HG03139 (cell line): ENCODE results near the gene COL4A6.

Experiments used
- ATAC-seq: cut with Tn5 transposase; IDR thresholded peaks from one replicate; pipeline ENCODE4 v1.9.1; 2021; ENCODE audit not compliant: unreplicated experiment

COL4A6 gene

DNA sequence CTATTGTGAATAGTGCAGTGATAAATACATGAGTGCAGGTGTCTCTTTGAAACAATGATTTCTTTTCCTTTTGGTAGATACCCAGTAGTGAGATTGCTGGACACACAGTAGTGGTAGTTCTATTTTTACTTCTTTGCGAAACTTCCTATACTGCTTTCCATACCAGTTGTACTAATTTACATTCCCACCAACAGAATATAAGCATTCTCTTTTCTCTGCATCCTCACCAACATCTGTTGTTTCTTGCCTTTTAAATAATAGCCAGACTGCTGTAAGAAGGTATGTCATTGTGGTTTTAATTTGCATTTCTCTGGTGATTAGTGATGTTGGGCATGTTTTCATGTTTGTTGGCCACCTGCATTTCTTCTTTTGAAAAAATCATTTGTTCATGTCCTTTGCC lies 105.9 kb downstream of the COL4A6 start:
- ATAC-seq: no peak

DNA sequence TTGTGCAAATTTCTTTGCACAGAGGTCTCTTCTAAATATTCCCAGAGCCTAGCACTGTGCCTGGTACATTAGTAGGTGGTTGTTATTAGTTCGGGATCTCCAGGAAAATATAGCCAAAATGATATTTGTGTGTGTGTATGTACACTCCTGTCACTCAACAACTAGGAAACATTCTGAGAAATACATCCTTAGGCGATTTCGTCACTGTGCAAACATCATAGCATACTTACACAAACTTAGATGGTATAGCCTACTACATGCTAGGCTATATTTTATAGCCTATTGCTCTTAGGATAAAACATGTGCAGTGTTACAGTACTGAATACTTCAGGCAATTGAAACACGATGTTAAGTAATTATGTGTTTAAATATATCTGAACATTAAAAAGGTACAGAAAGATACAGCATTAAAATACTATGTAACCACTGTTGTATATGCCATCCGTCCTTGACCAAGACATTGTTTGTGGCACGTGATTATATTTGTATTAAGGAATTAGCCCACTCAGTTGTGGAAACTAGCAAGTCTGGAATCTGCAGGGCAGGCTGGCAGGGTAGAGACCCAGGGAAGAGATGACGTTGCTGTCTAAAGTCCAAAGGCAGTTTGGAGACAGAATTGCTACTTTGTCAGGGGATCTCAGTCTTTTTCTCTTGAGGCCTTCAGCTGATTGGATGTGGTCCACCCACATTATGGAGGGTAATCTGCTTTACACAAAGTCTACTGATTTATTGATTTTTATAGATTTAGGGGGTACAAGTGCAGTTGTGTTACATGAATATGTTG lies 106.9 kb downstream of the COL4A6 start:
- no peak for ATAC-seq

- no peak for ATAC-seq
Observed at GRCh38 chrX:108323751-108324150, 114.5 kb downstream of the COL4A6 start.

GRCh38 chrX:108322234-108322633 lies 116.0 kb downstream of the COL4A6 start:
- no peak for ATAC-seq

GRCh38 chrX:108316456-108316855 lies 121.8 kb downstream of the COL4A6 start:
- no peak for ATAC-seq

- ATAC-seq: no peak
Observed at GRCh38 chrX:108313669-108314068, 124.6 kb downstream of the COL4A6 start.

GRCh38 chrX:108312957-108313356 lies 125.3 kb downstream of the COL4A6 start:
- no peak for ATAC-seq

DNA sequence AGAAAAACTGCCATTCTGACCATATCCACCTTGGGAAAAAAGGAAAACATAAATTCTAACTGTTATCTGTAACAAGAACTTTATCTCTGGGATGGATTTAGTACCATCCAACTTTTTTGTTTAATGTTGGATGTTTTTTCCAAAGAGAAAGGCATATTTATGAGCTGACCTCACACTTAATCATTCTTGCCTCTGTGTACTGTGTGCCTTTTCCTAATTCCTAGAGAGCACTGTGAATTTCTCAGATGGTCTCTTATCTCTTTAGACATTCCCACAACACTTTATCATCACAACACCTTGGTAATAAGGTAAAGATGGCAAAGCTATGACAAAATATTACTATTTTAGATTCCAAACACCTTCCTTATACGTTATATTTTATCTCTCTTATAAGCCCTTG lies 126.2 kb downstream of the COL4A6 start:
- ATAC-seq: no peak

DNA sequence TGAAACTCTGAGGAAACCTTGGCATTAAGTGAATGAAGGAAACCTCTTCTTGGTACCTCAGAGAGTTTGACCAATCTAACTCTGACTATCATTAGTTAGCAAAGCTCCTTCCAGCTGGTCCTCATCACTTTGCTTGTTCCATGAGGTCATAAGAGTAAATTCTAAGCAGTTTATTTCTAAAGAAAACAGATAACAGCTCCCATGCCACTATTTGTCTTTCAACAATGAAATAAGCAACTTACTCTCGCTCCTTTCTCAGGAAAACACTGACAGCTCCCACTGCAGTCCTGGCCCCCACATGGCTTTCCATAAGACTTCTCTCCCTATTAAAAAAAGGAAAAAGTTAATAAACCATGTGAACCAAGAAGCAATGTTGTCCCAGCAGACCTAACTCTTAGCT lies 127.7 kb downstream of the COL4A6 start:
- no peak for ATAC-seq

GRCh38 chrX:108309144-108309543 lies 129.1 kb downstream of the COL4A6 start:
- no peak for ATAC-seq

DNA sequence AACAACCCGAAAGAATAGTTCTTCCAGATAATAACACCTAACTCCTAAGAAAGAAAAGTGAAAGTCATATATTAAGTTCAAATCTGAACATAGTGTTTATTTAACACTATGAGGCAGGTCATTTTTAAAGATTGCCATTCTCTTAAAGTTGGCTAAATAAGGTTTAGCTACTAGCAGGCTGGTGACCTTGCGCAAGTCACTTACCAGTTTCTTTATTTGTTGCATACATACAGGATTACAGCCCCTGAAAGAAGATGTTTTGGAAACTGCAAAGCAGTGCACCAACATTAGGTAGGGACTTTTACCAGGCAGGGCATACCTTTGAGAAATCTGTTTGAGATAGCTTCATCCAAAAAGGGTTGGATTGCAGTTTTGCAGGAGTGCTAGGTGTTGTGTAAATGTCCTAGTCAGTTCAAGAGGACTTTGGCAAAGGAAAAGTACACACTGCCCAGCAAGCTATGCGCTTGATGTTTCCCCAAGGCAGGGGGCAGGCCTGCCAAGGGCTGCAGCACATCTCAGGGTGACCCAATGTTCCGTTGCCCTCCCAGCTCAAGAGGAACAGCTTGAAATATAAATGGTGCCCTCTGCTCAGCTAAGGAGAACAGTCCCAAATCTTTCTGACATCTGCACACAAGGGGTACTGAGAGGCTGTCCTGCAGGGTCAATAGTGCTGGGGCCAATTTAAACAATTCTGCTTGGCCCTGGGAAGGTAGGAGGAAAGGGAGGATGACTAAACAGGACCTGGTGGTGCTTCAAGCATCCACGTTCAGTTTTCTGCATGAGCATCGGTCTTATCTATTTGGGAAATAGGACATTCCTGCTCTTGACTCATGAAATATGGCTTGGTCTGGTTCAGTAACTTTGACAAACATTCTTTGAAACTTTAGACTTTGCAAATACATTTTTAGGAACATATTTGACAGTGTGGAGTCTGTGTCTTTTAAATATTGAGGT lies 130.8 kb downstream of the COL4A6 start:
- ATAC-seq: no peak

- no peak for ATAC-seq
Observed at GRCh38 chrX:108306086-108306485, 132.1 kb downstream of the COL4A6 start.

- no peak for ATAC-seq
Observed at GRCh38 chrX:108304757-108305156, 133.5 kb downstream of the COL4A6 start.

DNA sequence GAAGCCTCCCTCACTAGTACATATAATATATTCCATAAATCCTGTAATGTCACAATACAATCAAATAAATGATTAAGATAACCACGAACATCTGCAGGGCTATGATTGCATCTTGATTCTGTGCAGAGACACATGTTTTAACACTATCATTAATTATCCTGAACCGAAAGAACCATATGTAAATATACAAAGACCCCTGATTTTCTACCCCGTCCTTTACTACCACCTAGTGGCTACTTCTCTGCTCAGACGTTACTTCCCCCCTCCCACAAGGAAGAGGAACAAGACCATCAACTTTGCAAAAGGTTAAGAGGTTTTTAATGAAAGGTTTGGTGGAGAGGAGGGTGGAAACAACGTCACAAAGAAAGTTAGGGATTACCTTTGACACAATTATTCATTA lies 134.0 kb downstream of the COL4A6 start:
- no peak for ATAC-seq

- ATAC-seq: no peak
Observed at GRCh38 chrX:108303682-108304081, 134.5 kb downstream of the COL4A6 start.

DNA sequence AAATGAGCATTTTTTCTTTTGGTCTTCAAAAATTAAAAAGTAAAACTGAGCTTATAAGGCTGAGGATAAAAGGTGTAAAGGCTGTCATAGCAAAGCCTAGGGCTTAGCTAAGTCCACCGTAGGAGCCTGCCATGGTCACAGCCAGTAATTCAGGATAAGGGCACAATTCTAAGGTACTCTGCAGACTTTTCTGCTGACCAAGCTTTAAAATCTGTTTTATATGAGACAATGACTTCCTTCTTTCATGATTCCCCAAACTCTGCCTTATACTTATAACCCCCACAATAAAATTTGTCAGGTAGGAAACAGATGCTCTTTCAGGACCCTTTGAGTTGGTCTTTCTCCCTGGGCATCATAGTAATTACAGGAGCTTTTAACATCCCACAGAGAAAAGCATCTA lies 138.5 kb downstream of the COL4A6 start:
- ATAC-seq: no peak

- ATAC-seq: peak; percentile 78
Observed at GRCh38 chrX:108299101-108299591, 139.1 kb downstream of the COL4A6 start.

DNA sequence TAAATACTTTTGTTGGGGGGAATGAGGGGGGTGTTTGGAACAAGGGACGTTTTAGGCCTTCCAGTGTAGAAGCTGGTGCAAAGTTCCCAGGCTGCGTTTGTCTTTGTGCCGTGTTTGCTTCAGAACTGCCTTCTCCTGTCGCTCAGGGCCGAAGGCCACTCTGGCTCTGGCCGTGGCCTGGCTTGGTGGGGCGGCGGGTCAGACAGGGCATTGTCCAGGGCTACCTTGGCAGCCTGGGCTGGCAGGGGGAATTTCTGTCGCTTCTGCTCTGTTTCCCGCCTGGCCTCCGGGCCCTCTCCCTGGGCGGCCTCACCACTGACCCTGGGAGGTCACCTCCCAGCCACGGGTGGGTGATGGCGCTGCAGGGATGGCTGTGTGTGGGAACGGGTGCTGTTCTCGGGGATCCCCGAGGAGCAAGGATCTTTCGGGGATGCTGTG lies 140.0 kb downstream of the COL4A6 start:
- no peak for ATAC-seq

GRCh38 chrX:108297290-108297689 lies 140.9 kb downstream of the COL4A6 start:
- no peak for ATAC-seq

GRCh38 chrX:108292053-108292452 lies 146.2 kb downstream of the COL4A6 start:
- ATAC-seq: no peak

GRCh38 chrX:108285918-108286317 lies 152.3 kb downstream of the COL4A6 start:
- no peak for ATAC-seq

DNA sequence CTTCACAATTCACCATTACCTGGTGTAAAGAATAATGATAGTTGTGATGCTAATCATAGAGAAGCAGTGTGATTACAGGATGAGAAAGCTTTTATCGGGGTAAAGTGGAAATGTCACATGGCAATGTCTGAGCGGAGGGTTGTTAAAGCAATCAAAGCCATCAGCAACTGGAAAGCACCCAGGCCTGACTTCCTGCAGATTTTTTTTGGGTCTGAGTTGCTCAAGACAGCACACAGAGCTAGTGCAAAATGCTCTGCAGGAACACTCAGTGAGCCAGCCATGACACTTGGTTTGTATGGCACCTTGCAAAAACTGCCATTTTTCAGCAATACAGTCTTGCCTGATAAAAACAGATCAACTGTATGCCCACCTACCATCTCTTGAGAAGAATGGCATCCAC lies 152.9 kb downstream of the COL4A6 start:
- ATAC-seq: no peak
